SK-N-SH (cell line): ENCODE results near the gene FYB1.

ENCODE experiments used
- CTCF ChIP-seq: fragments of 200-600 bp; sonication (generic); IDR thresholded peaks from 2 replicates; pipeline ENCODE4 v1.6.1; 2017; ENCODE audit warnings: antibody characterized with exemption, mild to moderate bottlenecking, moderate library complexity
- FOXJ3 ChIP-seq: sonication (generic); formaldehyde crosslinking; IDR thresholded peaks from 2 replicates; pipeline ENCODE4 v1.5.1; 2020; ENCODE audit warnings: mild to moderate bottlenecking, missing genetic modification reagents
- GABPA ChIP-seq: IDR thresholded peaks from 2 replicates; pipeline ENCODE4 v1.4.0; 2012; ENCODE audit warnings: low read depth, mild to moderate bottlenecking
- JUND ChIP-seq: IDR thresholded peaks from 2 replicates; pipeline ENCODE4 v1.4.0; 2012
- NRF1 ChIP-seq: IDR thresholded peaks from 2 replicates; pipeline ENCODE4 v1.6.1; 2012; ENCODE audit warnings: low read depth, mild to moderate bottlenecking, low read length
- POLR2AphosphoS5 ChIP-seq: IDR thresholded peaks from 2 replicates; pipeline ENCODE4 v1.6.1; 2012; ENCODE audit warnings: low read depth, low read length
- RAD21 ChIP-seq: IDR thresholded peaks from 2 replicates; pipeline ENCODE4 v1.6.1; 2012; ENCODE audit warnings: mild to moderate bottlenecking, low read length
- RXRA ChIP-seq: IDR thresholded peaks from 2 replicates; pipeline ENCODE4 v1.4.0; 2012; ENCODE audit warnings: low read depth, mild to moderate bottlenecking, borderline replicate concordance
- TAF1 ChIP-seq: IDR thresholded peaks from 2 replicates; pipeline ENCODE4 v1.6.1; 2012; ENCODE audit warnings: low read depth, mild to moderate bottlenecking, low read length, moderate library complexity, borderline replicate concordance
- TEAD4 ChIP-seq: IDR thresholded peaks from 2 replicates; pipeline ENCODE4 v1.4.0; 2012; ENCODE audit warnings: mild to moderate bottlenecking, borderline replicate concordance; ENCODE audit not compliant: insufficient read depth
- USF2 ChIP-seq: fragments of 150-350 bp; IDR thresholded peaks from 2 replicates; pipeline ENCODE4 v1.6.1; 2017; ENCODE audit warnings: antibody characterized with exemption, low read length, low read depth, borderline replicate concordance
- YY1 ChIP-seq: IDR thresholded peaks from 2 replicates; pipeline ENCODE4 v1.4.0; 2012; ENCODE audit warnings: low read depth, mild to moderate bottlenecking

- TF ChIP-seq TAF1 = no peak
- no peak for TF ChIP-seq NRF1
- TF ChIP-seq CTCF = no peak
- TF ChIP-seq USF2 = no peak
- no peak for TF ChIP-seq TEAD4
- no peak for TF ChIP-seq JUND
- no peak for TF ChIP-seq FOXJ3
- no peak for TF ChIP-seq GABPA
- no peak for TF ChIP-seq RXRA
- TF ChIP-seq POLR2AphosphoS5 = no peak
- TF ChIP-seq YY1 = no peak
- no peak for TF ChIP-seq RAD21
Observed at GRCh38 chr5:39206630-39207321, 12.6 kb downstream of the FYB1 start.
